Effector CD4-positive, alpha-beta T cell (primary cell): ENCODE measurements around the gene LSMEM2. TPM values are rescaled to one million over a fixed set of nuclear protein-coding genes. Genes with fewer than 3 reads are reported as not detected.
"Not testable (repeated sequence)": the region's sequence is repeated elsewhere in the genome, so short reads cannot be mapped to it uniquely, and the experiment has no call there.

Source experiments
- DNase-seq: peaks from one replicate; pipeline ENCODE4 v3.0.0-alpha.2; 2020
- total RNA-seq: gene quantifications from one replicate; lab custom pipeline; 2026; lab: John Stamatoyannopoulos, UW

Gene LSMEM2
- not detected for total RNA-seq

DNA sequence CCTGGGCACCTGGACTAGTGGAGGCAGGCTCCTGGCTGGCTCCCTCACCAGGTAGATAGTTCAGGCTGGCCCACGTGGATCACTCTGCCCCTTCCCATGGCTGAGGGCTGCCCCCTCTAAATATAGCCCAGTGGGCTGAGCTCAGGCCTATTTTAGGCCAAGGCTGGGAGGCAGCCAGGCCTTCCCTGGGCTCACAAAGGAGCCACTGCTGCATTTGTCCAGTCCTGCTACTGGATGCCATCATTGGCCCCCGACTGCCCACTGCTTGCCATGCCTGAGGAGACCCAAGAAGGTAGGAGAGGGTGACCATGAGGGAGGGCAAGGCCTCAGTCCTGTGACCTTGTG lies at the start of gene LSMEM2:
LSMEM2 (plus strand) TSS at position 208 of the 345 bp plus-strand sequence; CDS start at position 235, 27 bp downstream.
- DNase-seq: no peak

DNA sequence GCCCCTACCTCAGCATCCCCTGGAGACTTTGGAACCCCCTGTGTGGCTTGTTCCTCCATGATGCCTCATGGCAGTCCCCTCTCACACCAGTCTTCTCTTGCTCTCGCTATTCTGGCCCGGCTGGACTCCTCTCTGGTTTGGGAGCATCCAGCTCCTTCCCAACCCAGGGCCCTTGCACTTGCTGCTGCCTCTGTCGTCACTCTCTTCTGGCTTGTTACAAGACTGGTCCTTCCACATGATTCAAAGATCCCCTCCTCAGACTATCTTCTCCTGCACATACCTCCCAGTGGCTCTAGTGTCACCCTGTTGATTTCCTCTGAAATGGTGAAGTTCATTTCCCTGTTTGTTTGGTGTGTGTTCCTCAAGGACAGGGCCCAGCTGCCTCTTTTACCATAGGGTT lies 49.4 kb upstream of the LSMEM2 start:
- no peak for DNase-seq

DNA sequence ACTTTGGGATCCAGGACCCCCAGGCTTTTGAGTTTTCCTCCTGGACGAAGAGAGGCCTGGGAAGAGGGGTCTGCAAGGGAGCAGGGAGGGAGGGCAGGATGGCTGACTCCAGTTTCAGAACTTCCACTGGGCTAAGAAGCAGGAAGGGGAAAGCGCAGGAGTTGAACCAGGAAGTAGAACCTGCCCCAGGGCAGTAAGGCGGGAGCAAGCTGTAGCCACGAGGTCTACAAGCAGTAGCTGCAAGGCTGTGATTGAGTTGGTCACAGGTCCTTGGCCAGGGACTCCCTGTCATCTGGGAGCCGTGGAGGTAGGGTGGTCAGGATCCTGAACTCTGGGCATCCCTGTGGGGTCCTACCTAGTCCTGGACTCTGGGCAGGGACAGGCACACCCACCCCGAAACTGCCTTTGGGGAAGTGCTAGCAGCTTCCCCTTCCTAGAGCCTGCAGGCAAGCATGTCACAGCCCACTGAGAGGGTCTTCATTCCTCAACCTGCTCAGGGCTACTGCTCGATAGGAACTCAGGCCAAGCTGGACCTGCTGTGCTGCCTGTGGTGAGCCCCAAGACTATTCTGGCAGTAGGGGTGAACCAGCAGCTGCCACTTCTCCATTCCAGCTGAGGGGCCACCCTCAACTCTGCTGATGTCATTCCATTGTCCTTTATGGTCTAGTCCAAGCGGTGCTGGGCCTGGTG lies 48.6 kb upstream of the LSMEM2 start:
- DNase-seq: no peak

DNA sequence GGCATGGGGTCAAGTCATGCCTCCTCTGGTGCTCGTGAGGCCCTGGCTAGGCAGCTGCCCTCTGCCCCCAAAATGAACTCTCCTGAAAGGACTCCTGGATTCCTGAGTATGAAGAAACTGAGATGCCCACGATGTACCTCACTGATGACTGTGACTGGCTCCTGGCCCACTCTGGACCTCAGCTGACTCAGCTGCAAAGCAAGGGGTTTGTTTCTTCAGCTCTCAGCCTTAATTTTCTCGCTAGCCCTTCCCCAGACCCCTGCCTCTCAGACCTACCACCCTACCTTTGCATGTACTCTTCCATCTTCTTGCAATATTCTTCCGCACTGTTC lies 48.1 kb upstream of the LSMEM2 start:
- no peak for DNase-seq

DNA sequence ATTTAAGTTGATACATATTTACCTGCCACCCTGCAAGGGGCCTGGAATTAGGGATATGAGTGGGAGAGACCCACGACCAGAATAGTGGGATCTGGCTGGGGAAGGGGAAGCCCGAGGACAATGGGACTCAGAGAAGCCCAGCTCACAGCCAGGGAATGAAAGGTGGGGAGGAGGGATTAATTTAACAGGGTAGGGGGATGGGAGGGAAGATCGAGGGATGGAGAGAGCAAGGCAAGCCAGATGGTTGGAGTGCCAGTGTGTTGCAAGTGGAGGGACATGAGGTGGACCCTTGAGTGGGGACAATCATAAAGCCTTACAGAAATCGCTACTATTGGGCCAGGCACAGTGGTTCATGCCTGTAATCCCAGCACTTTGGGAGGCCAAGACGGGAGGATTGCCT lies 47.3 kb upstream of the LSMEM2 start:
- DNase-seq: no peak

DNA sequence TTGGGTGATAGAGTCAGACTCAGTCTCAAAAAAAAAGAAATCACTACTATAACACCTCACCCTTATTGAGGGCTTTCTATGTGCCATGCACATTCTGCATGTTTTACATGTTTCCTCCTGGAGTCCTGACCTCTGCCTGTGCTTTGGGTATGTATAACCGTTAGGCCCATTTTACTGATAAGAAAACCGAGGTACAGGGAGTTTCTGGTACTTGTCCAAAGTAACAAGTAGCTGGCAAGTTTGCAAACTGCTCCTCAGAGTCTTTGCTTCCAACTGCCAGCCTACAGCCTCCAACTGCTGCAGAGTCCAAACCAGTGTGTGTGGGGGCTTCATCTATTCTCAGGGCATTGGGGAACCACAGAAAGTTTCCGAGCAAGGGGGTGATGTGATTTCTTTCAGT lies 46.6 kb upstream of the LSMEM2 start:
- no peak for DNase-seq

DNA sequence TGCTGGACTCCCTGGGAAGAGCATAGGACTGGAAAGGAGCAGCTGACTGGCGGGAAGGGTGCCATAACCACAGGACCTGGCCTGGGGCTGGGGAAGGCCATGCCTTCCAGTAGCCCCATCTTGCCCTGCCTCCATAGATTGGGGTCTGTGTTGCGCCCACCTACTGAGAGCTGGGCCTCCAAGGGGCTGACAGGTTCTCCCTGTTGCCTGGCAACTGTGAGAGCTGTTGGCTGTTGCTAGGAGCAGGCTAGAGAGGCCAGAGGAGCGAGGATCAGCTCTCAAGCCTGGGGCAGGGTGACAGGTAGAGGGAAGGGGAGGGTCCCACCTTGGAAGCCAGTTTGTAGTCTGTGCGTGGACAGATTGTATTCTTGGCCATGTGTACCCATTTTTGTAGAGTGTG lies 45.7 kb upstream of the LSMEM2 start:
- DNase-seq: no peak

DNA sequence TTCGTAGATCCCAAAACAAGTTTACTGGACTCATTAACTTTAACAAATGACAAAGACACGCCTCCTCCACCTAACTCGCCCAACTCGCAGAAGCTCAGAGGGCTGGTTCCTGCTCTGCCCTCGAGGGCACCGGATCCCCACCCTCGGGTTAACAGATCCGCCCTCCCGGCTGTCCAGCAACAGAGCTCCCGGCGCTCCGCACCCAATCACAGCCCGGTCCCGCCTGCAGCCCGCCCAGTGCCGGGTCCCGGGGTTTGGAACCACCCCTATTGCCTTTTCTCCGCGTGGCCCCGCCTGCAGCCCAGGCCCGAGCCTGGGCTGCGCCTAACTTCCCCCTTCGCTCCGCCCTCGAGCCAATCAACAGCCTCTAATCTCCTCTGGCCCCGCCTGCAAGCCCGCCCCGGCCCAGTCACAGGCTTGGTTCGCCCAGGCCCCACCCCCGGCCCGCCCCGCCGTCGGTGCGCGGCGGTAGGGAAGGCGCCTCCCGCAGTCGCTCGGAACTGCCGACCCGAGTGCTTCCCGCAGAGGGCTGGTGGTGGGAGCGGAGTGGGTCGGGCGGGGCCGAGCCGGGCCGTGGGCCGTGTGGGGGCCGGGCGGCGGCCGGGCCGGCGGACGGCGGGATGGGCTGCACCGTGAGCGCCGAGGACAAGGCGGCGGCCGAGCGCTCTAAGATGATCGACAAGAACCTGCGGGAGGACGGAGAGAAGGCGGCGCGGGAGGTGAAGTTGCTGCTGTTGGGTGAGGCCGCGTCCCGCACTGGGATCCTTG lies 43.0 kb upstream of the LSMEM2 start, which contains the start of gene GNAI2:
GNAI2 (plus strand) TSS at position 489 of the 768 bp plus-strand sequence; CDS start at position 621, 132 bp downstream.
- DNase-seq: peak; percentile 97

DNA sequence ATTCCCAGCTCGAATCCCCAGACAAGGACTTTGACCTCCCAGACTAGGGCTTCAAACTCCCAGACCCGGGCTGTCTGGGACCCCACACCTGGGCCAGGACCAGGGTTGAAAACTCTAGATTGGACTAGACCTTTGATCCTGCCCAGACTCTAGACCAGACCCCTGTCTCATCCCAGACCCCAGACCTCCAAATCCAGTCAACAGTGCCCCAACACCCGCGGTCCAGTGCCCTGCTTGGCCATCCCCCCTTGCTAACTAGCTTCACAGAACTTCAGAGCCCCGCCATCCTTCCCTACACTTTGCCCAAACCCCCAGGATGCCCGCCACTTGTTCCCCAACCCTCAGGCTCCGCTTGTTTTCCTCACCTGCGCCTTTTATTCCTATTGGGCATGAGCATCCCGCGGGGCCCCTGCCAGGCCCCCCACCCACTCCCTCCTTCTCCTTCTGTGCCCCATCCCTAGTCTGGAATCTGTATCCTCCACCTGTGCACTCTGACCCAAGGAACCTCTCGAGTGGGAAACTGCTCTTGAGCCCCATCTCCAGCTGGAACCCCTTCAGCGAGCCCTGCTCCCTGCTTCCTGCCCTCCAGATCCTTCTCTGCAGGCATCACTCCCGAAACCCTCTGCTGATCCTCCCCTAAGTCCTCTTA lies 42.3 kb upstream of the LSMEM2 start:
- no peak for DNase-seq

DNA sequence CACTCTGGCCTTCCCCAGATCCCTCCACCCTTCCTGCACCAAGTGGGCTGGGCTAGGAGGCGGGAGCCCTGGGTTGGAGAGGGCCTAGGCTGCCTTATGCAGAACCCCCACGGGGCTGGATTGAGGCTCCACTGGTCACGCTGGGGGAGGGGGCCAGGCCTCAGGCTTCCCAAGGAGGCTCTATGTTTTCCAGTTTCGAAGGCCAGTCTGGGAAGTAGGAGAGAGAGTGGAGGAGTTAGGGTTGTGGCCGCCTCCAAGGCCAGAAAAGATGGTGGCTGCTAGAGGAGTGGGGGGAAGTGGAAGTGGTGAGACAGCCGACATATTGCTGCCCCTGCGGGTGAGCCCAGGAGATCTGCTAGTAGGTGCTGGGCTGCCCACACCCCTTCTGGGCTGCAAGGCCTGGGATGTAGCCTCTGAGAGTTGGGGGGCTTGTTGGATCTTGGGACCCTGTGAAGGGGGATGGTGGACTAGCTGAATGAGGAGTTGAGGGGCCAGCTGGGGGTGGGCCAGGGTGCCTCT lies 41.7 kb upstream of the LSMEM2 start:
- DNase-seq: peak; percentile 16

DNA sequence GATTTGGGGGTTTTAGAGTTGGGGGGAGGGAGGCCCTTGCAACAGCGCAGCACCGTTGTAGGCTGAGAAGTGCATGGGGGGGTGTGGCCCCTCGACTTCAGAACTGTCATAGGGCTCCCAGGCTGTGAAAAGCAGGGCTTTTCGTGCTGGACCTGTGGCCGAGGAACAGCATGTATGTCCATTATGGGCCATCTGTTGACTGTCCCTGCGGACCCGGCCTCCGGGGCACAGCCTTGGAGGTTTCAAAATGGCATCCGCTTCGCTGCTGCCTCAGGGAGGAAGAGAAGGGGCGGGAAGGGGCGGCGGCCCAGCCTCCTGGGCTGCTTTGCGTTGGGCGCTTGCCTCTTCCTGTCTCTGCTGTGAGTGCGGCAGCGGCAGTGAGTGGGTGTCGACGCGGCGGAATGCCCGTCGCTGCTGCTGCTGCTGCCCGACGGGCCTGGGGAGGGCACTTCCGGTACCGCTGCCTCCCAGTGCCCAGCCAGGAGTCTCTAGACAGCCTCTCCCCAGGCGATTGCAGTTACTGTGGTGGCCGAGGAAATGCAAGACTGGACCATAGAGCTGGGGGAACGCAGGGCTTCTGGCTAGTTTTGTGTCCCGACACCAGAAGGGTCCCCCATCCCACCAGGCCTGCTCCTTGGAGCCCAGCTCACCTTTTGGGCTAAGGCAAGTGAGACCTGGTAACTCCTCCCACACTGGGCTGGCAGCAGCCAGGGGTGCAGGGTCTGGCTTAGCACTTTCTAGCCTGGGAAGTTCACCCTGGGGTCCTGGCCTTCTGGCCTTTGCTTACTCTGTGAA lies 40.9 kb upstream of the LSMEM2 start:
- peak; percentile 80 for DNase-seq

DNA sequence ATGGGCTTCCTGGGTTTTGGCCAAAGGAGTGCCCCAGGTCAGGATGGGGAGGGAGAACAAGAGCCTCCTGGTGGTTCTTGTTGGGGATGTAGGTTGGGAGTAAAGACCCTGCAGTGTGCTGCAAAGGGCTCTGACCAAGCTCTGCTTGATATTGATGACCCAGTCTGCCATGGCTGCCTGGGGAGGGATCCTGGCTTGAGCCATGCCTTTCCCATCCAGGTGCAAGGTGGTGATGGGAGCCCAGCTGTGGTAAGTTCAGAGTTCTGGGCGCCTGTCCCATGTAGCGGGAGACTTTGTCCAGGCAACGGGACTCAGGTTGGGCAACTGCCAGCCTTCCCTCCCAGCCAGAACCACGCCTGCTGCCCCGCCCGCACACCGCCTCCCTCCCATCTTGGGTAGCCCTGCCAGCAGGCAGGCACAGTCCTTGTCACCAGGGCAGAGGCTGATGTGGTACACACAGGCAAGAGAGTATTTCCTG lies 40.3 kb upstream of the LSMEM2 start:
- DNase-seq: no peak

DNA sequence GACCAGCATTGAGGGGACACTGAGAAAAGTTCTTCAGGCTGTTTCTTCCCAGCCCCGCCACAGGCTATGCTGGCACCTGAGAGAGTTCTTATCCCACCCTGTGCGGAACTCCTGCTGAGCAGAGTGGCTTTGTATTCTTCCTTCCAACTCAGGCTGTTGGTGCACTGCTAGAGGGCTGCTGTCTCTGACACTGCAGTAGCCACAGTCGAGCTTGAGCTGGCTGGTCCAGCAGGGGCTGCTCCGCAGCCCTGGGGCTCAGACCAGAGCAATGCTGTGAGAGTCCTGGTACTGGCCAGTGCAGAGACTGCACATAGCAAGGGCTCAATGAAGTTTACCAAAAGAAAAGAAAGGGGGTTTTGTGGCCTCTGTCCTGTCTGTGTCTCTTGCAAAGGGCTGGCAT lies 39.2 kb upstream of the LSMEM2 start:
- DNase-seq: no peak

DNA sequence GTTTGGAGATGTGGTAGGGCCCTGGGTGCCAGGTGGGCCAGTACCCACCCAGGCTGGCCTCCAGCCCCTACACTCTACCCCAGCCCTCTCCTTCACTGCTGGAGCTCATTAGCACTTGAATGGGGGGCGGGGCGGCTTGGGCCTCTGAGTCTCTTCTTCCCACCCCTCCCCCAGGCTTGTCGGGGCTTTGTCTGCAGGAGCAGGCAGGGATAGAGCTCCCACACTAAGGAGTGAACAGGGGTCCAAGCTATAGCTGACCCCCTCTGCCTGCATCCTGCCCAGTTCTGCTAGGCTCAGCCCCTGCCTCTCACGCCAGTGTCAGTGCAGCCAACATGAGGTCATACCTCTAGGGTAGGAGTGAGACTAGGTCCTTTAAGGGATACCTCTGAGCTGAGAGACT lies 37.7 kb upstream of the LSMEM2 start:
- no peak for DNase-seq

DNA sequence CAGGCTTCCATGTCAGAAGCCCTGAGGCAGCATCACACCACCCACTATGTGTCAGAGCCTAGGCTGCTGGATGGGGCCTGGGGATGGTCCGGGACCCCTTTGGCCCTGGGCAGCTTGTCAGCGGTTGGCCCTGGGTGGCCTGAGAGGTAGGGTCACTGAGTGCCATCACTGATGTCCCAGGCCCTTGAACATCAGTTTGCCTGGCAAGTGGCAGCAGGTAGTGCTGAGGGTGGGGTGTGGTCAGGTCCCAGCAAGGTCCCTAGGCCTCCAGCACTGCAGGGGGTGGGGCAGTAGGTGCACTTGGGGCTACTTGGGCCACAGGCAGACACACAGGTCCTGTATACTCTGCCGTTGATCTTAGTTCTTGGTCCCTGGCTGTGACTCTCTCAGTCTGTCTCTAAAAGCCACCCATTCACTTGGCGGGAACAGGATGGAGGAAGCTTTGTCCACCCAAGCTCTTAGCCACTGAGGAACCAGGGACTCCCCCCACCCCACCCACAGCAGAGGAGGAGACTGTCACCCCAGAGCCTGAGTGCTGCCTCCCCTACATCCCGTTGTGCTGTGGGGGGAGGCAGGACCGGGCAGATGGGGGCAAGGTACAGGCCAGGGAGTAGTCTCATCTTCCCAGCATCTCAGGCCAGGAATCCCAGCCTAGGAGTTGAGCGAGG lies 37.0 kb upstream of the LSMEM2 start:
- DNase-seq: no peak

DNA sequence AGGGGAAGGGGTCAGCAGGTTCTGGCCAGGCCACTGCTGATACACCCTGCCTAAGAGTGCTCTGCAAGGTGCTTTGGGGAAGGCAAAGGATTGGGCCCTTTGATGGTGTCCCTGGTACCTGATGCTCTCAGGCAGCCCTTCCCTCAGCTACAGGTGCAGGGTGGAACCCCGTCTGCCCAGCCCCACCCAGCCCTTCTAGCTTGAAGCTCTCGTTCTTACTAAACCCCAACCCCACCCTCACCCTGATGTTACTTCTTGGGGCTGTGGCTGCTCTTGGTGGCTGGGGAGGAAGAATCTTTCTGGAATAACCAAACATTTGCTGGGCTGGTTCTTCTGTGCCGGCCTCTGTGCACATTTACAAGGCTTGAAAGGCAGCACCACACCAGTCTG lies 36.5 kb upstream of the LSMEM2 start:
- DNase-seq: no peak

DNA sequence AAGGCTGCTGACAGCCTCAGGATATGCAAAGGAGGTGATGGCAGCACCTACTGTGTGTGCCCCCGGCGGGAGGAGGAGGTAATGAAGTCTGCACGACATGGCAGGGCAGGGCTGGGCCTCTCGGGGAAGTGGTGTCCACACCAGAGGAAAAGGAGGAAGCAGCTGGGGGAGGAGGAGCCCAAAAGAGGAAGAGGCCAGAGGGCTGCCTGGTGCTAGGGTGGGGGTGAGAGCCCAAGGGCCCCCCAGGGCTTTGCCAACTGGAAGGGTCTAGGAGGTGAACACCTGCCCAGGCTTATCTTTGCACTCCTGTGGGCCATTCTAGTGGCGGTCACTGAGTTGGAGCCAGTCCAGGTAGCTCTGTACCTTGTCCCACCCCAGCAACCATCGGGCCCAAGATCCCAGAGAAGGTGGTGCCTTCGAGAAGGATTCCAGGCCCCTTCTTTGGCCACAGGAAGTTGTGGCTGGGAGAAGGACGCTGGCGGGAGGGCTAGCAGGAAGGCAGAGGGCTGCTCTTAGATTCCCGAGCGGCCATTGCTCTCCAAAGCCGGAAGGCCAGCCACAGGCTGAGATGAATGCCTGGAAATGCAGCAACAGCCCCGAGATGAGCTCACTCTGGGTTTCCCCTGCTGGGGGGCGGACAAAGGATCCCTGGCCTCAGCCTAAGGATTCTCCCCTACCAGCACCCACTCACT lies 35.9 kb upstream of the LSMEM2 start:
- DNase-seq: peak; percentile 17

DNA sequence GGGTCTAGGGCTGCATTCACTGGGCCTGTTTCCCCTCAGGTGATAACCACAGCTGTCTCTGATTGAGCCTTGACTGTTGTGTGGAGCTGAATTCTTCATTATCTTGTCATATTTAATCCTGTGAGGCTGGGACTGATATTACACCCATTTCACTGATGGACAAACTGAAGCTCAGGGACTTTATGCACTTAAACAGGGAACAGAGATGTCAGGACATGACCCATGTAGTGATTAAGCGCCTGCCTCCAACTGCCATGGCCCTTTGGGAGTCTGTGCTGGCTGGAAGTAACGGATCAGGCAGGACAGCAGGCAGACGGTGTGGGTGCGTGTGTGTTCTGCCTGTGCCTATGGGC lies 35.4 kb upstream of the LSMEM2 start:
- DNase-seq: no peak

DNA sequence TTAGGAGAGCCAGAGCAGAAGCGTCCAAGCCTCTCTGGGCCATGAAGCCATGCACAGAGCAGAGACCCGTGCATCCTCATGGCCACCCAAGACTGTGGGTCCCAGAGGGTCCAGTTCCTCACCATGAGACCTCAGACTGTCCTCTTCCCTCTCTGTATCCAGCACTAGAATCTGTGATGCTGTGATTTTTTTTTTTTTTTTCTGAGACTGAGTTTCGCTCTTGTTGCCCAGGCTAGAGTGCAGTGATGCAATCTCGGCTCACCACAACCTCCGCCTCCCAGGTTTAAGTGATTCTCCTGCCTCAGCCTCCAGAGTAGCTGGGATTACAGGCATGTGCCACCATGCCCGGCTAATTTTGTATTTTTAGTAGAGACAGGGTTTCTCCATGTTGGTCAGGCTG lies 34.1 kb upstream of the LSMEM2 start:
- DNase-seq: not testable (repeated sequence)

DNA sequence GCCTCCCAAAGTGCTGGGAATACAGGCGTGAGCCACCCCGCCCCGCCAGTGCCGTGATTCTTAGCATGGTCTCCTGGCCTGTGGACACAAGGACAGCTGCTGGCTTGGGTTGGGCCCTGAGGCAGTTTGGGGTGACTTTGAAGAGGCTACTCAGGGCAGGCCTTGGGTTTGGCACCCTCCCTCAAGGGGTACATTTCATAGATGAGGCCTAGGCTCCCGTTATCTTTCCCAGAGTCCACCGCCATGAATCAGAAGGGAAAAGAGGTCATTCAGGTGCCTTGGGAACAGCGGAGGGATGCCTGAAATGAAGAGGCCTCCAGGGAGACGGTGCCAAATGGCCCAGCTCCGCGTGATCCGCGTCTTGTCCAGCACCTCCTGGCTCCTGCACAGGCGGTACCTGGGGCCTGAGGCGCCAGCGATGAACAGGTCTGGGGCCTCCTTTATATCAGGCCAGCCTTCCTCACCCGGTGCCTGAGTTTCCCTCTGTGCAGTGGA lies 33.6 kb upstream of the LSMEM2 start:
- no peak for DNase-seq

DNA sequence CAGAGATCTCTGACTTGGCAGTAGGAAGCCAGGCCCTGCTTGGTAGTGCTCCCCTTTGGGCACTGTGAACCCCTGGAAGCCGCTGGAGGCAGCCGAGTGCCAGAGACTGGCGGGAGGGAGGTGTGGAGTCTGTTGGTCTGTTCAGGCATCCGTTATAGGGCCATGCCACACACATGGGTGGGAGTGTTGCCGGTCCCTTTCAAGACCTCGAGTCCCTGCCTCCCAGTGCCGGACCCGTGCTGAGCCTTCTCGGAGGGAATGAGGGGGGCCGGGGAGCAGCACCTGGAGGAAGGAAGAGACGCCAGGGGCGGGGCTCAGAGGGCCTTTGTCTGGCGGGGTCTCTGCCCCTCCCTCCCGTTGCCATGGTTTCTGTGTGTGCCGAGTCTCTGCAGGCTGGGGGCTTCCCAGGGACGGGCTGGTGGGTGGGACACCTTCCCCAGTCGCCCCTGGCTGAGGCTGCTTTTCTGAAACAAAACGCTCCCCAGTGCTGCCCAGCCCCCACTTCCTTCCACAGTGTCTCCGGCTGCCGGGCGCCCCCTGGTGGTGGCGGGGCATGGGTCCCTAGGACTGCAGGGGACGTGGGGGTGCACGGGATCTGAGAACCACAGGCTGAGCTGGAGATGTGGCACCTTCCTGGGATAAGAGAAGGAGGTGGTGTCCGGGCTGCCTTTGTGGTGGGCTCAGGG lies 32.9 kb upstream of the LSMEM2 start:
- peak; percentile 98 for DNase-seq
